Motor neuron (in vitro differentiated cells): ENCODE results near the gene SRRM3. TPM values are rescaled to one million over a fixed set of nuclear protein-coding genes. Genes with fewer than 3 reads are reported as not detected.
A peak's percentile ranks its signal among the peaks of the same experiment; 100 is the strongest.
"Not testable (repeated sequence)": the region's sequence is repeated elsewhere in the genome, so short reads cannot be mapped to it uniquely, and the experiment has no call there.

Experiments
- ATAC-seq, 8 experiments: fragments of 200-7000 bp; cut with Tn5 transposase; replicated peaks in 6 of 8; 2 replicates each; pipeline ENCODE4 v1.8.0; 2021; ENCODE audit warnings: mild to moderate bottlenecking in 8 of 8, moderate library complexity in 8 of 8
- H3K27ac ChIP-seq, 2 donors: fragments of 250-450 bp; sonication (Bioruptor Pico); 2 replicates each; pipeline ENCODE4 v1.9.0; 2021; ENCODE audit warnings: antibody characterized with exemption in 2 of 2, mild to moderate bottlenecking in 2 of 2, moderate library complexity in 1 of 2
- H3K4me1 ChIP-seq, 2 donors: fragments of 250-450 bp; sonication (Bioruptor Pico); replicated peaks in 1 of 2; 2 replicates each; pipeline ENCODE4 v1.6.1; 2021; ENCODE audit warnings: antibody characterized with exemption in 2 of 2, mild to moderate bottlenecking in 2 of 2, moderate library complexity in 1 of 2
- H3K4me3 ChIP-seq, 5 donors: fragments of 250-450 bp; sonication (Bioruptor Pico); 2 replicates each; pipeline ENCODE4 v1.9.0; 2021; ENCODE audit warnings: antibody characterized with exemption in 5 of 5, mild to moderate bottlenecking in 5 of 5, moderate library complexity in 4 of 5
- WGBS, 10 experiments: fragments of 450-650 bp; shearing (Covaris generic); methylation state at CpG; one replicate each; pipeline ENCODE4 v1.0.0; 2022; 5-methylcytosine and 5-hydroxymethylcytosine counted together
- in situ Hi-C, 9 experiments: fragments of 400-800 bp; cut with MboI; loops; one replicate each; pipeline ENCODE4 v1.15.0; 2021; ENCODE audit warnings: low sequenced_read_pairs in 9 of 9, low pct_unique_long_range_greater_than_20kb in 2 of 9; ENCODE audit not compliant: unreplicated experiment in 9 of 9
- total RNA-seq, 8 experiments: library from RNA; unstranded; fragments of 300-600 nt; gene quantifications; 2 replicates each; pipeline versions ENCODE4 v1.2.3 to v1.2.4, GENCODE V29; 2022

SRRM3 gene
- total RNA-seq, 8 experiments from 2014 or later, result 0.92 to 16.1 (median 10.3) TPM

DNA sequence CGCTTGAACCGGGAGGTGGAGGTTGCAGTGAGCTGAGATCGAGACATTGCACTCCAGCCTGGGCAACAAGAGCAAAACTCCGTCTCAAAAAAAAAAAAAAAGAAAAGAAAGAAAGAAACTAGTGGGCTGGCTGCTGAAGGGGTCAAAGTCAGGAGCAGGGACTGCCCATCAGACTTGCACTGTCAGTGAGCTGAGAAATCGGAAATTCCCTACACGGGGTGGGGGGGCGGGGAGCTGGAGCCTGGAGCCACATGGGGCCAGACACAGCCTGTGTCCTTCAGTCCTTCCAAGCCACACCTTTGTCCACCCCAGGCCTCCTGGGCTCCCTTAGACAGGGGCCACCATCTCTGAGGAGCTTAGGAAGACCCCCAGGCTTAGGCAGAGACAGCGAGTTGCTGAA is 34.5 kb downstream of the SRRM3 start:
- Histone ChIP-seq H3K27ac (no peak overlapping the region), H3K4me3 (no peak overlapping the region), H3K4me1 (peaks cover 37 to 52% of the 10 kb centered on the region in 2 donors)
- ATAC-seq, result no peak
- in situ Hi-C loops, result no loop called here
- 93% methylated on average over 3 of the region's 8 CpGs; no CpG with 5 or more reads in 9 of the 10 experiments for WGBS, 10 experiments

DNA sequence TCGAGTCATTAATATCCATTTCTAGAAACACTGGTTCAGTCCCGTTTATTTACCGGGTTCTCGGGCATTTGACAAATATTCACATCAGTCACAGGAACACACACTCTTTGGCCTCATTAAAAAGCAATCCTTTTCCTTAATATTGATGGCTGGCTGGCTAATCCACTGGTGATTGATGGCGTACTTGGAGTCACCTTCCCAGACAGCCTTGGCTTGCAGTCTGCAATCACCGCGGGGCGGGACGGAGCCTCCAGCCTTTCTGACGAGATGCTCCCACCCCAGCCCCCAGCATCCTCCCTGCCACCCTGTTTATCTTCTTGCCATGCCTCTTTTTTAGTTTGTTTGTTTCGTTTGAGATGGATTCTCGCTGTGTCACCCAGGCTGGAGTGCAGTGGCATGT is 36.6 kb downstream of the SRRM3 start:
- Histone ChIP-seq H3K4me3 (no peak overlapping the region), H3K27ac (peak overlapping the region in 1 of 2 donors; percentile 63), H3K4me1 (peaks cover 31 to 44% of the 10 kb centered on the region in 2 donors)
- 17 to 80% (median 29%) methylated on average over 1 to 5 of the region's 12 CpGs; no CpG with 5 or more reads in 5 of the 10 experiments for WGBS, 10 experiments
- in situ Hi-C loops, result no loop called here
- peak in 5 of 8 experiments; percentile 29 to 64 (median 48) for ATAC-seq

DNA sequence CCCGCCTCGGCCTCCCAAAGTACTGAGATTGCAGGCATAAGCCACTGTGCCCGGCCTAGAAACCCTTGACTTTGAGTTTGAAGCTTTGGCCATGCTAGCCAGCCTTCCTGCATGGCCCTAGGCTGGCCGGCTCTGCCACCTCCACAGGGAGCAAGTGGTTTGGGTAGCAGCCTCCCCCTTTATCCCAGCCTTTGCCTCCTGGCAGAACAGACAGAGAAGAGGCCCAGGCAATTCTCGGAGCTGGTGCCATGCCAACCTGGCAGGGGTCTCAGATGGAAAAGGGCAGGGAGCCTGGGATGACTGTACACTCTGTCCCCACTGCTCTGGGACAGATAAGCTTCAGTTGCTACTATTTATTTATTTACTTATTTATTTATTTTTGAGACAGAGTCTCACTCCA is 39.4 kb downstream of the SRRM3 start:
- ATAC-seq, result no peak
- Histone ChIP-seq H3K4me1 (peaks cover 16 to 22% of the 10 kb centered on the region in 2 donors), H3K27ac (no peak overlapping the region), H3K4me3 (no peak overlapping the region)
- WGBS, 10 experiments, result 45 to 71% (median 67%) methylated on average over 1 to 4 of the region's 5 CpGs; no CpG with 5 or more reads in 7 of the 10 experiments
- in situ Hi-C loops, result no loop called here

DNA sequence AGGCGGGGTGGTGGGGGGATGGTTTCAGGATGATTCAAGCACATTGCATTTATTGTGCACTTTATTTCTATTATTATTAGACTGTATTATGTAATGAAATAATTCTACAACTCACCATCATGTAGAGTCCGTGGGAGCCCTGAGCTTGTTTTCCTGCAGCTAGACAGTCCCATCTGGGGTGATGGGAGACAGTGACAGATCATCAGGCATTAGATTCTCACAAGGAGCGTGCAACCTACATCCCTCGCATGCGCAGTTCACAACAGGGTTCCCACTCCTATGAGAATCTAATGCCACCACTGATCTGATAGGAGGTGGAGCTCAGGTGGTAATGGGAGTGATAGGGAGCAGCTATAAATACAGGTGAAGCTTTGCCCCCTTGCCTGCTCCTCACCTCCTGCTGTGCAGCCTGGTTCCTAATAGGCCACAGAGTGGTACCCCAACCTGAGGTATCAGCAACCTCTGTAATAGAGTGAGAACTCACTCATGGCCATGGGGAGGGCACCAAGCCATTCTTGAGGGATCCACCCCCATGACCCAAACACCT is 40.9 kb downstream of the SRRM3 start:
- ATAC-seq, H3K4me3 ChIP-seq, H3K27ac ChIP-seq, in situ Hi-C loops: not testable (repeated sequence)
- peaks cover 13 to 14% of the 10 kb centered on the region in 2 donors for H3K4me1 ChIP-seq
- 92 to 97% (median 93%) methylated on average over 2 to 5 of the region's 5 CpGs; no CpG with 5 or more reads in 7 of the 10 experiments for WGBS, 10 experiments

DNA sequence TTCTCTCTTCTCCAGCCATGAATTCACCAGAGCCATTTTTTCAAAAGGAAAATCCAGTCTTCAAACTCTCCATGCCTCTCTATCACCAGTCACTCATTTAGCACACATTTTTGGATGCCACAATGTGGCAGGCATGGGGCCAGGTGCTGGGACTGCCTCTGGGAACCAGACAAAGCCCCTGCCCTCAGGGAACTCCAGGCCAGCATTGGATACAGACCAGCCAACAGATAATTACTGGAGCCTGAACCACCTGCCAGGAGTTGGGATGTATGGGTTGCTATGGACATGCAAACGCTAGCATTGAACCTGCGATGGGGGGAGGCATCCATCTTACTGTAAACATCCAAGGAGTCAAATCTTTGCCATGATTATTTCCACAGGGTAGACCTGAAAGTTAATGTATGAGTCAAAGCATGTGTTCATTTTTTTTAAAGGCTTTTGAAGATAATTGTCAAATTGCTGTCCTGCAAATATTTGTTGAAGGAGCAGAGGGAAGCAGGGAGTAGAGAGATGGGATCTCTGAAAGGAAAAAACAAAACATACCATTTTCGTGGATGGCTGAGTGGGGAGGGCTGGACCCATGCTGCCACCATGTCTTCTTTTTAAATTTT is 43.2 kb downstream of the SRRM3 start:
- 0 to 60% (median 42%) methylated on average over 1 to 3 of the region's 3 CpGs; no CpG with 5 or more reads in 1 of the 10 experiments for WGBS, 10 experiments
- no peak overlapping the region for H3K27ac ChIP-seq
- no peaks in the 10 kb centered on the region for H3K4me1 ChIP-seq
- no peak for ATAC-seq
- no peak overlapping the region for H3K4me3 ChIP-seq
- in situ Hi-C loops, result no loop called here

DNA sequence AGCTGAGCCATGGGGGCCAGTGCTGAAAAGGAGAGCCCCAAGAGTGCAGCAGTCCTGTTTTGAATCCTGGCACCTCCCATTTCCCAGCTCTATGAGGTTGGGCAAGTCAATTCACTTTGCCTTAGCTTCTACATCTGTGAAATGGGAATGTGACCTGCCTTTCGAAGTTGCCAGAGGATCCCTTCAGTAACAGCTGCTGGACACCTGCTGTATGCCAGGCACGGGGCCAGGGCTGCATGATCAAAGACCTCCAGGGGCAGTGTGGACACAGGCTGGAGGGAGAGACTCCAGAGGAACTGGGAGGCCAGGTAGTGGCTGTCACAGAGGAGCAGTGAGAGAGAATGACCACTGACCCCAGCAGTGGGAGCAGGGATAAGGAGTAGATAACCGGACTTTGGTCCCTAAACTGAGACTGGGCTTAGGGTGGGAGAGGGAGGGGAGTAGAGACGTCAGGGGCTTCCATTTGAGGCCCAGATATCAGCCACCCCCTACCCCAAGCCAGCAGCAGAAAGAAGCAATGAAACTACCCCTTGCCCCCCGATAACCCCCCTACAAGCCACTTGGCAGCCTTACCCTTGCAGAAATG is 45.2 kb downstream of the SRRM3 start:
- 57 to 83% (median 80%) methylated on average over 1 to 4 of the region's 5 CpGs; no CpG with 5 or more reads in 6 of the 10 experiments for WGBS, 10 experiments
- in situ Hi-C loops, result no loop called here
- no peak for ATAC-seq
- H3K27ac ChIP-seq, result no peak overlapping the region
- no peak overlapping the region for H3K4me3 ChIP-seq
- peaks cover 0 to 12% of the 10 kb centered on the region in 2 donors for H3K4me1 ChIP-seq

DNA sequence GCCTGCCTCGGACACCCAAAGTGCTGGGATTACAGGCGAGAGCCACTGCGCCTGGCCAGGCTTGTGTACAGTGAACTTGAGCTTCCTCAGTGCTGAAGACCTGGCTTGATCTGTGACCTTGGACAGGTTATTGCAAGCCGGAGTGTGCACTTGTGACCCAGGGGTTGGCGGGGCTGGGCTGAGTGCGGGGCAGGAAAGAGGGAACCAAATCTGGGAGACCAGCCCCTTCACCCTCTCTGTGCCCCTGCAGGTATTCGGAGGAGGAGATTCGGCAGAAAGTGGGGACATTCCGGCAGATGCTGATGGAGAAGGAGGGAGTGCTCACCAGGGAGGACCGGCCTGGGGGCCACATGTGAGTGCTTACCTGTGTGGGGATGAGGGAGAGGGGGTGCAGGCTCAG is 46.2 kb downstream of the SRRM3 start:
- H3K4me1 ChIP-seq, result peaks cover 0 to 12% of the 10 kb centered on the region in 2 donors
- no peak for ATAC-seq
- H3K27ac ChIP-seq, result no peak overlapping the region
- in situ Hi-C loops, result no loop called here
- 67 to 93% (median 86%) methylated on average over 3 to 7 of the region's 10 CpGs; no CpG with 5 or more reads in 6 of the 10 experiments for WGBS, 10 experiments
- no peak overlapping the region for H3K4me3 ChIP-seq

DNA sequence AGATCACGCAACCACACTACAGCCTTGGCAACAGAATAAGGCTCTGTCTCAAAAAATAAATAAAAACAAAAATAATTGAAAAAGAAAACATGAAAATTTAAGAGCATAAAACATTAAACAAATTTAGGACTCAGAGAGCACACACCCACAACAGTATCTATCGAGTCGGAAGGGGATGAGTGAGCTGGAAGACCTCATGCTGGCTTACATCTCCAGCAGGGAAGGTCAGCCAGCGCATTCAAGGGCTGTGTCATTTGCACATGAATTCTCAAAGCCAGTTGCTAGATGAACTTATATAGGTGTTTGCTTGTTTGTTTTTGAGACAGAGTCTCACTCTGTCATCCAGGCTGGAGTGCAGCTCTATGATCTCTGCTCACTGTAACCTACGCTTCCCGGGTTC is 50.3 kb downstream of the SRRM3 start:
- ATAC-seq, result no peak
- Histone ChIP-seq H3K4me1 (peaks cover 0 to 12% of the 10 kb centered on the region in 2 donors), H3K4me3 (no peak overlapping the region), H3K27ac (no peak overlapping the region)
- in situ Hi-C loops, result no loop called here
- WGBS, 10 experiments, result 10 to 67% (median 46%) methylated on average over 2 to 6 of the region's 6 CpGs; no CpG with 5 or more reads in 2 of the 10 experiments

DNA sequence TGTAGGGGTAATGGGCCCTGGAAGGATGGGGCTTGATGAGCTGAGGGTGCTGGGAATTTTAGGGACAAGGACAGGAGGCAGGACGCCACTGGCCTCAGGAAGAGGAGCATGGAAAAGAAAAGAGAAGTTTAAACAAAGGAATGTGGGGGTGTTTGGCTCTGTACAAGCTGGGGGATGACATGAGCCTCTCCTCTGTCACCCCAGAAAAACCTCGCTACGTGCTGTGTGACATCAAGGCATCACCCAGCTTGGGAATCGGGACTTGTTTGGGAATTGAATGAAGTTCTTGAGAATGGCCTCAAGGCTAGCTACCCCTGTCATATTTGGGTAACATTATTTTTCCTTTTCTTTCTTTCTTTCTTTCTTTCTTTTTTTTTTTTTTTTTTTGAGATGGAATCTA is 53.1 kb downstream of the SRRM3 start:
- in situ Hi-C loops, result no loop called here
- Histone ChIP-seq H3K27ac (no peak overlapping the region), H3K4me1 (peaks cover 3 to 27% of the 10 kb centered on the region in 2 donors), H3K4me3 (no peak overlapping the region)
- no peak for ATAC-seq
- WGBS, 10 experiments, result 50 to 100% (median 86%) methylated on average over 1 to 4 of the region's 4 CpGs; no CpG with 5 or more reads in 1 of the 10 experiments

DNA sequence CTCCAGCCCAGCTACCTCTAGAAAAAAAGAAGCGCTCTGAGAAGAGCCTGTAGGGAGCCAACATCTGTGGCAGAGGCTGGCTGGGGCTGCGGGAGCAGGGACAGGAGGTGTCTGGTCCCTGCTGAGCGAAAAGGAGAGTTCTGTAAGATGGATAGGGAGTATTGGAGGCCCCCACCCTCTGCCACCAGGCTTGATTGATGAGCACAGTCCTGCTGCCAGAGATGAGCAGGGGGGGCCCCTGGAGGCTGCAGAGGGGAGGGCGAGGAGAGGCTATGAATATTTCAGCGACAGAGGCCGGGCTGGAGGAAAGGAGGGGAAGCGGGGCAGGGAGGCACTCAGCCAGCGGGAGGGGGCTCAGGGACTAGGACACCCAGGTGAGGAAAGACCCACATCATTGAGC is 56.3 kb downstream of the SRRM3 start:
- H3K4me1 ChIP-seq, result peaks cover 3 to 22% of the 10 kb centered on the region in 2 donors
- H3K4me3 ChIP-seq, result no peak overlapping the region
- ATAC-seq, result peak in 5 of 8 experiments; percentile 39 to 75 (median 69)
- 0% methylated on average over 1 of the region's 8 CpGs; no CpG with 5 or more reads in 9 of the 10 experiments for WGBS, 10 experiments
- peak overlapping the region in 1 of 2 donors; percentile 60 for H3K27ac ChIP-seq
- in situ Hi-C loops, result no loop called here

DNA sequence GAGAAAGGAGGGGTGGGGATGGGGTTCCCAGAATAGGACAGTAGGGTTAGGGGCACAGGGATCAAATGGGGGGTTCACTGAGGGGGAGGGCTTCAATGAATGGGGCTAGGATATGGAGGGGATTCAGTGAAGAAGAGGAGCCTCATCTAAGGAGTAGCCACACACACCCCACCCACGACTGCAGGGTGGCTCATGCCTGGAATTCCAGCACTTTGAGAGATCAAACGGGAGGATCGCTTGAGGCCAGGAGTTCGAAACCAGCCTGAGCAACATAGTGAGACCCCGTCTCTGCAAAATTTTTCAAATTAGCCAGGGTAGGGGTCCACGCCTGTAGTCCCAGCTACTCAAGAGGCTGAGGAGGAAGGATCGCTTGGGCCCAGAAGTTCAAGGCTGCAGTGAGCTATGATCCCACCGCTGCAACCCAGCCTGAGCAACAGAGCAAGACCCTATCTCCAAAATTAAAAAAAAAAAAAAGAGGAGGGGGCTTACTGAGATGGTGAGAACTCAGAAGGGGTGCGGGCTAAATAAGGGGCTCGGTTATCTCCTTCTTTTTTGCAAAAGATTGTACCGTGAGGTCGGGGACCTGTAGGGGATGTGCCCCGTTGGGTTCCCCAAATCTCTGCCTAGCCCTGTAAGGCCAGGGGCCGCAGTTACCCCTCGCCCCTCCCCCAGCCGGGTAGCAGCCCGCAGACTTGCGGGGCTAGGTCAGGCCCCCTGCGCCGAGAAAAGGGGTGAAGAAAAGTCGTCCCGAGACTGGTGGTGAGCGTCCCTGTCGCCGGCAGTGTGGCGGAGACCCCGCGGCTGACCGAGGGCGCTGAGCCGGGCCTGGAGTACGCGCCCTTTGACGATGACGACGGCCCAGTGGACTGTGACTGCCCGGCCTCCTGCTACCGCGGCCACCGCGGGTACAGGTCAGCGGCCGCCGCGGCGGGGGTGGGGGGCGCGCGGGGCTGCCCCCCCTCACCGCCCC is 57.7 kb downstream of the SRRM3 start:
- peak overlapping the region; percentile 6 to 45 (median 33) for H3K4me3 ChIP-seq
- H3K4me1 ChIP-seq, result peaks cover 3 to 22% of the 10 kb centered on the region in 2 donors
- in situ Hi-C loops, result no loop called here
- 43 to 80% (median 66%) methylated on average over 1 to 7 of the region's 50 CpGs; no CpG with 5 or more reads in 7 of the 10 experiments for WGBS, 10 experiments
- H3K27ac ChIP-seq, result peak overlapping the region in 1 of 2 donors; percentile 84
- peak in 7 of 8 experiments; percentile 24 to 68 (median 64) for ATAC-seq

DNA sequence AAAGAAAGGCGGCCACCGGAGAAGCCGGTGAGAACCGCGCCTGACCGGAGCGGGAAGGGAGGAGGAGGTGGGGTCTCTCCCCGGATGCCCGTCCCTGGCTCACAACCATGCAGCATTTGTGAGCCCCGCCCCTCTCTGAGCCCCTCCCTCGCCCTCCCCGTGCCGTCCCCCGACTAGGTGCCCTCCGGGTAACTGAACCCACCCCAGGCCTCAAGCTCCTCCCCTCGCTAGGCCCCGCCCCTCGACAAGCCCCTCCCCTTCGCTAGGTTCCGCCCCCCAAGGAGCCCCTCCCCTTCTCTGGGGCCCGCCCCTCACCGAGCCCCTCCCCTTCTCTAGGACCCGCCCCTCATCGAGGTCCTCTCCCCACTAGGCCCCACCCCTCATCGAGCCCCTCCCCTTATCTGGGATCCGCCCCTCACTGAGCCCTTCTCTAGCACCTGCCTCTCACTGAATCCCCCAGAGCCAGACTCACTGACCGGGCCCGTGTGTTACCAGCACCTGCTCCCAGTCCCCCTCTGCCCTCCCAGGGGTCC is 58.5 kb downstream of the SRRM3 start:
- ATAC-seq, result peak in 7 of 8 experiments; percentile 41 to 86 (median 84)

More for the DNA sequence above, 58.5 kb downstream of the SRRM3 start:
- WGBS, 10 experiments, result no CpG with 5 or more reads among the region's 28 CpGs
- Histone ChIP-seq H3K4me1 (peaks cover 3 to 22% of the 10 kb centered on the region in 2 donors), H3K4me3 (peak overlapping the region in 4 of 5 donors; percentile 25 to 45 (median 34)), H3K27ac (peak overlapping the region in 1 of 2 donors; percentile 84)
- in situ Hi-C loops, result no loop called here
